PC-3 (cell line): ENCODE measurements around the gene ASXL1. TPM values are rescaled to one million over a fixed set of nuclear protein-coding genes. Genes with fewer than 3 reads are reported as not detected.
"Not testable (repeated sequence)": the region's sequence is repeated elsewhere in the genome, so short reads cannot be mapped to it uniquely, and the experiment has no call there.

Experiments used
- ATAC-seq: fragments of 200-7000 bp; cut with Tn5 transposase; 2 replicates; pipeline ENCODE4 v1.9.1; 2020; ENCODE audit warnings: mild to moderate bottlenecking, moderate library complexity
- BruUV-seq: library from RNA; stranded (reverse); fragments of 400-500 nt; replicated peaks from 2 replicates; lab custom pipeline; 2021; lab: Mats Ljungman, UMichigan
- CTCF ChIA-PET: fragments of 300-600 bp; sonication (Branson Sonifier 250); formaldehyde crosslinking; loops from one replicate; lab custom pipeline; 2022; ENCODE audit warnings: antibody characterized with exemption; lab: Charles Lee
- POLR2A ChIA-PET: fragments of 300-600 bp; sonication (Branson Sonifier 250); formaldehyde crosslinking; loops from one replicate; lab custom pipeline; 2022; ENCODE audit warnings: antibody characterized with exemption; ENCODE audit not compliant: unreplicated experiment; lab: Charles Lee
- DNase-seq: peaks from one replicate; pipeline ENCODE4 v3.0.0-alpha.2; 2015
- H2AFZ ChIP-seq: fragments of 300-600 bp; sonication (generic); 2 replicates; pipeline ENCODE4 v1.6.0; 2016; ENCODE audit warnings: antibody characterized with exemption, low read length
- H3F3A ChIP-seq: fragments of 300-600 bp; sonication (generic); one replicate; pipeline ENCODE4 v1.6.0; 2017; ENCODE audit warnings: antibody characterized with exemption, low read length, control low read depth, mild to moderate bottlenecking; ENCODE audit not compliant: unreplicated experiment
- H3K27ac ChIP-seq: fragments of 300-600 bp; sonication (generic); 2 replicates; pipeline ENCODE4 v1.5.1; 2016; ENCODE audit warnings: mild to moderate bottlenecking, low read length
- H3K27me3 ChIP-seq: fragments of 300-600 bp; sonication (generic); 2 replicates; pipeline ENCODE4 v1.6.1; 2016; ENCODE audit warnings: low read length, mixed read lengths
- H3K36me3 ChIP-seq: fragments of 300-600 bp; sonication (generic); 2 replicates; pipeline ENCODE4 v1.6.1; 2016; ENCODE audit warnings: low read depth, mixed run types, low read length, mixed read lengths
- H3K4me1 ChIP-seq: fragments of 300-600 bp; sonication (generic); 2 replicates; pipeline ENCODE4 v1.5.1; 2016; ENCODE audit warnings: low read length; ENCODE audit not compliant: insufficient read depth
- H3K4me2 ChIP-seq: fragments of 300-600 bp; sonication (generic); 2 replicates; pipeline ENCODE4 v1.6.0; 2016; ENCODE audit warnings: low read length
- H3K4me3 ChIP-seq: fragments of 300-600 bp; sonication (generic); 2 replicates; pipeline ENCODE4 v1.5.1; 2016; ENCODE audit warnings: mild to moderate bottlenecking, low read length, mixed read lengths
- H3K79me2 ChIP-seq: fragments of 300-600 bp; sonication (generic); 2 replicates; pipeline ENCODE4 v1.6.1; 2017; ENCODE audit warnings: low read length, mixed read lengths
- H3K9ac ChIP-seq: fragments of 300-600 bp; sonication (generic); 2 replicates; pipeline ENCODE4 v1.6.0; 2016; ENCODE audit warnings: mild to moderate bottlenecking, low read length
- H3K9me2 ChIP-seq: fragments of 300-600 bp; sonication (generic); replicated peaks from 2 replicates; pipeline ENCODE4 v1.6.1; 2016; ENCODE audit warnings: mixed run types, low read length, mixed read lengths
- H3K9me3 ChIP-seq: fragments of 300-600 bp; sonication (generic); 2 replicates; pipeline ENCODE4 v1.6.1; 2016; ENCODE audit warnings: low read length, mixed read lengths
- H4K20me1 ChIP-seq: fragments of 300-600 bp; sonication (generic); 2 replicates; pipeline ENCODE4 v1.6.1; 2016; ENCODE audit warnings: low read length, mixed read lengths
- EZH2 ChIP-seq: fragments of 300-600 bp; sonication (generic); IDR thresholded peaks from one replicate; pipeline ENCODE4 v1.6.1; 2017; ENCODE audit warnings: antibody characterized with exemption, mild to moderate bottlenecking, low read length; ENCODE audit not compliant: unreplicated experiment
- EZH2phosphoT487 ChIP-seq: fragments of 300-600 bp; sonication (generic); IDR thresholded peaks from 2 replicates; pipeline ENCODE4 v1.6.1; 2018; ENCODE audit warnings: mild to moderate bottlenecking, antibody characterized with exemption, low read length, borderline replicate concordance
- intact Hi-C: fragments of 100-400 bp; cut with micrococcal nuclease; formaldehyde crosslinking; loops from 2 replicates; pipeline ENCODE4 v1.9.0; 2023
- total RNA-seq: library from RNA; depleted of rRNA; stranded (reverse); fragments of >200 nt; gene quantifications from 2 replicates; pipeline ENCODE4 v1.2.3, GENCODE V29; 2014
- TF ChIP-seq, protein P1 (sequence below): fragments of 300-600 bp; sonication (generic); conservative IDR thresholded peaks from 2 replicates; pipeline ENCODE4 v1.5.1; 2017; ENCODE audit warnings: antibody characterized with exemption, low read depth, mild to moderate bottlenecking, low read length

ASXL1 gene
- total RNA-seq, 1 experiment from 2014 or later, result 42.8 TPM

GRCh38 chr20:32464401-32465091 lies 106.4 kb downstream of the ASXL1 start:
- BruUV-seq, result no TSS peak
- Histone ChIP-seq H3K27me3 (no peaks in the 10 kb centered on the region), H2AFZ (no peak overlapping the region), H3K4me3 (no peak overlapping the region), H3F3A (no peaks in the 10 kb centered on the region), H3K4me1 (no peaks in the 10 kb centered on the region), H3K36me3 (no peaks in the 10 kb centered on the region), H3K4me2 (no peak overlapping the region), H3K9me2 (no peaks in the 10 kb centered on the region), H3K9me3 (no peaks in the 10 kb centered on the region), H4K20me1 (no peaks in the 10 kb centered on the region), H3K9ac (no peak overlapping the region), H3K79me2 (no peaks in the 10 kb centered on the region), H3K27ac (no peak overlapping the region)
- ChIA-PET CTCF (no interaction called here), POLR2A (no interaction called here)
- no peak for TF ChIP-seq EZH2phosphoT487
- TF ChIP-seq, protein P1, sequence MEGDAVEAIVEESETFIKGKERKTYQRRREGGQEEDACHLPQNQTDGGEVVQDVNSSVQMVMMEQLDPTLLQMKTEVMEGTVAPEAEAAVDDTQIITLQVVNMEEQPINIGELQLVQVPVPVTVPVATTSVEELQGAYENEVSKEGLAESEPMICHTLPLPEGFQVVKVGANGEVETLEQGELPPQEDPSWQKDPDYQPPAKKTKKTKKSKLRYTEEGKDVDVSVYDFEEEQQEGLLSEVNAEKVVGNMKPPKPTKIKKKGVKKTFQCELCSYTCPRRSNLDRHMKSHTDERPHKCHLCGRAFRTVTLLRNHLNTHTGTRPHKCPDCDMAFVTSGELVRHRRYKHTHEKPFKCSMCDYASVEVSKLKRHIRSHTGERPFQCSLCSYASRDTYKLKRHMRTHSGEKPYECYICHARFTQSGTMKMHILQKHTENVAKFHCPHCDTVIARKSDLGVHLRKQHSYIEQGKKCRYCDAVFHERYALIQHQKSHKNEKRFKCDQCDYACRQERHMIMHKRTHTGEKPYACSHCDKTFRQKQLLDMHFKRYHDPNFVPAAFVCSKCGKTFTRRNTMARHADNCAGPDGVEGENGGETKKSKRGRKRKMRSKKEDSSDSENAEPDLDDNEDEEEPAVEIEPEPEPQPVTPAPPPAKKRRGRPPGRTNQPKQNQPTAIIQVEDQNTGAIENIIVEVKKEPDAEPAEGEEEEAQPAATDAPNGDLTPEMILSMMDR, result no peak
- no peak for TF ChIP-seq EZH2
- intact Hi-C loops, result no loop called here
- ATAC-seq (no peak), DNase-seq (no peak)

- TF ChIP-seq EZH2 (no peak), EZH2phosphoT487 (no peak)
- TF ChIP-seq, protein P1, result no peak
- no peaks in the 10 kb centered on the region for H3K79me2 ChIP-seq
- ChIA-PET POLR2A (no interaction called here), CTCF (no interaction called here)
- H3K36me3 ChIP-seq, result no peaks in the 10 kb centered on the region
- no TSS peak for BruUV-seq
- no peaks in the 10 kb centered on the region for H3F3A ChIP-seq
- no peaks in the 10 kb centered on the region for H3K27me3 ChIP-seq
- intact Hi-C loops, result no loop called here
- H3K4me1 ChIP-seq, result no peaks in the 10 kb centered on the region
- H4K20me1 ChIP-seq, result no peaks in the 10 kb centered on the region
- no peak overlapping the region for H3K27ac ChIP-seq
- no peaks in the 10 kb centered on the region for H3K9me3 ChIP-seq
- H3K4me3 ChIP-seq, result no peak overlapping the region
- no peaks in the 10 kb centered on the region for H3K9me2 ChIP-seq
- ATAC-seq, result no peak
- H3K4me2 ChIP-seq, result no peak overlapping the region
- no peak overlapping the region for H2AFZ ChIP-seq
- no peak overlapping the region for H3K9ac ChIP-seq
- DNase-seq, result no peak
These were observed 107.2 kb downstream of the ASXL1 start for GRCh38 chr20:32465092-32465900.

DNA sequence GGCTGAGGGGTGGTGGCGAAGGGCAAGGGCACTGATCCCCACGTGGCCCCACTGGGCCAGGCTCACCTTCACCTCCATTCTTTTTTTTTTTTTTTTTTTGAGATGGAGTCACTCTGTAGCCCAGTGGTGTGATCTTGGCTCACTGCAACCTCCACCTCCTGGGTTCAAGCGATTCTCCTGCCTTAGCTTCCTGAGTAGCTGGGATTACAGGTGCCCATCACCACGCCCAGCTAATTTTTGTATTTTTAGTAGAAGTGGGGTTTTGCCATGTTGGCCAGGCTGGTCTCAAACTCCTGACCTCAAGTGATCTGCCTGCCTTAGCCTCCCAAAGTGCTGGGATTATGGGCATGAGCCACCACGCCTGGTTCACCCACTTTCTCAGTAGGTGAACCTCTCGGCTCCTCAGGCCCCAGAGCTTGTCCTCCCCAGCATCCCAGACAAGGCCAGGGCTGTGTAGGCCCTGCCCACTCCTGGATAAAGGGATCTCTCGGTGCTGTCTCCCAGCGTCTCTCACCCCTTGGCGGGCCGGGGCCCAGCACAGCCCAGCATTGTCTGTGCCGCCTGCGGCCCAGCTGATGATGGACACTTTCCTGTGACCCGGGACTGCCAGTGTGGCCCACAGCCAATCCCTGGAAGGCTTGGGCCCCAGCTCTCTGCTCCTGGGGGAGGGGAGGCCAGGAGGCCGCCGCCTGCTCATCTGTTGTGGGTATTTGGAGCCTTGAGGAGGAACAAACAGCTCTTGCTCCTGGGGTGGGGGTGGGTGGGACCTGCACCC lies 108.0 kb downstream of the ASXL1 start:
- H2AFZ ChIP-seq, H3K36me3 ChIP-seq, intact Hi-C loops, POLR2A ChIA-PET, BruUV-seq, H3K27ac ChIP-seq, H3K79me2 ChIP-seq, H3K4me2 ChIP-seq, H3K9ac ChIP-seq, H3K4me3 ChIP-seq, CTCF ChIA-PET, H3F3A ChIP-seq, H3K4me1 ChIP-seq, H3K9me3 ChIP-seq, H3K9me2 ChIP-seq, ATAC-seq, DNase-seq, H4K20me1 ChIP-seq, H3K27me3 ChIP-seq: not testable (repeated sequence)
